ENCODE results near the gene PHLPP2.

PHLPP2 gene

GRCh38 chr16:71670537-71670936 is 54.0 kb downstream of the PHLPP2 start:
- no peak for DNase-seq (ENCODE audit: low read depth in 2 of 2)

- DNase-seq (ENCODE audit: low read depth in 2 of 2) = no peak
Measured at GRCh38 chr16:71669926-71670536, 54.5 kb downstream of the PHLPP2 start.

GRCh38 chr16:71666928-71667707 is 57.4 kb downstream of the PHLPP2 start:
- DNase-seq (ENCODE audit: low read depth in 2 of 2) = no peak

- DNase-seq (ENCODE audit: low read depth in 2 of 2) = no peak
Measured at GRCh38 chr16:71666264-71666663, 58.2 kb downstream of the PHLPP2 start.

GRCh38 chr16:71659471-71659870 is 65.0 kb downstream of the PHLPP2 start:
- no peak for DNase-seq (ENCODE audit: low read depth in 2 of 2)

- no peak for DNase-seq (ENCODE audit: low read depth in 2 of 2)
Measured at GRCh38 chr16:71658771-71659170, 65.7 kb downstream of the PHLPP2 start.

- no peak for DNase-seq (ENCODE audit: low read depth in 2 of 2)
Measured at GRCh38 chr16:71649704-71650103, 74.8 kb downstream of the PHLPP2 start.

GRCh38 chr16:71648921-71649320 is 75.6 kb downstream of the PHLPP2 start:
- no peak for DNase-seq (ENCODE audit: low read depth in 2 of 2)

GRCh38 chr16:71648162-71648561 is 76.3 kb downstream of the PHLPP2 start:
- DNase-seq (ENCODE audit: low read depth in 2 of 2) = no peak

- DNase-seq (ENCODE audit: low read depth in 2 of 2) = no peak
Measured at GRCh38 chr16:71647391-71647790, 77.1 kb downstream of the PHLPP2 start.

GRCh38 chr16:71645450-71645849 is 79.1 kb downstream of the PHLPP2 start:
- no peak for DNase-seq (ENCODE audit: low read depth in 2 of 2)

- no peak for DNase-seq (ENCODE audit: low read depth in 2 of 2)
Measured at GRCh38 chr16:71637398-71637797, 87.1 kb downstream of the PHLPP2 start.

GRCh38 chr16:71635632-71636031 is 88.9 kb downstream of the PHLPP2 start:
- DNase-seq (ENCODE audit: low read depth in 2 of 2) = no peak

- no peak for DNase-seq (ENCODE audit: low read depth in 2 of 2)
Measured at GRCh38 chr16:71631776-71632175, 92.7 kb downstream of the PHLPP2 start.

- no peak for DNase-seq (ENCODE audit: low read depth in 2 of 2)
Measured at GRCh38 chr16:71630808-71631207, 93.7 kb downstream of the PHLPP2 start.

GRCh38 chr16:71629278-71630016 is 95.1 kb downstream of the PHLPP2 start:
- no peak for DNase-seq (ENCODE audit: low read depth in 2 of 2)

GRCh38 chr16:71628810-71629209 is 95.7 kb downstream of the PHLPP2 start:
- DNase-seq (ENCODE audit: low read depth in 2 of 2) = no peak

GRCh38 chr16:71627731-71628181 is 96.7 kb downstream of the PHLPP2 start:
- DNase-seq (ENCODE audit: low read depth in 2 of 2) = no peak

- no peak for DNase-seq (ENCODE audit: low read depth in 2 of 2)
Measured at GRCh38 chr16:71626858-71627213, 97.7 kb downstream of the PHLPP2 start.

- DNase-seq (ENCODE audit: low read depth in 2 of 2) = no peak
Measured at GRCh38 chr16:71626018-71626857, 98.3 kb downstream of the PHLPP2 start, which contains the start of gene MARVELD3. TSS of gene MARVELD3 (plus strand) at chr16:71626184. CDS start at chr16:71626230, 46 bp downstream.

GRCh38 chr16:71625113-71625850 is 99.2 kb downstream of the PHLPP2 start:
- DNase-seq (ENCODE audit: low read depth in 2 of 2) = no peak

Measured in stimulated activated CD8-positive, alpha-beta memory T cell treated with anti-CD3 and anti-CD28 coated beads, Interleukin-15, amount 100 ng/mL, for 48 hours (primary cell).